HG02588 (cell line): ENCODE results near the gene SLC10A2.
"Not testable (repeated sequence)": the region's sequence is repeated elsewhere in the genome, so short reads cannot be mapped to it uniquely, and the experiment has no call there.

ENCODE experiments used
- ATAC-seq: cut with Tn5 transposase; IDR thresholded peaks from one replicate; pipeline ENCODE4 v1.9.1; 2021; ENCODE audit warnings: mild to moderate bottlenecking, moderate library complexity; ENCODE audit not compliant: unreplicated experiment

The SLC10A2 gene, protein sequence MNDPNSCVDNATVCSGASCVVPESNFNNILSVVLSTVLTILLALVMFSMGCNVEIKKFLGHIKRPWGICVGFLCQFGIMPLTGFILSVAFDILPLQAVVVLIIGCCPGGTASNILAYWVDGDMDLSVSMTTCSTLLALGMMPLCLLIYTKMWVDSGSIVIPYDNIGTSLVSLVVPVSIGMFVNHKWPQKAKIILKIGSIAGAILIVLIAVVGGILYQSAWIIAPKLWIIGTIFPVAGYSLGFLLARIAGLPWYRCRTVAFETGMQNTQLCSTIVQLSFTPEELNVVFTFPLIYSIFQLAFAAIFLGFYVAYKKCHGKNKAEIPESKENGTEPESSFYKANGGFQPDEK

DNA sequence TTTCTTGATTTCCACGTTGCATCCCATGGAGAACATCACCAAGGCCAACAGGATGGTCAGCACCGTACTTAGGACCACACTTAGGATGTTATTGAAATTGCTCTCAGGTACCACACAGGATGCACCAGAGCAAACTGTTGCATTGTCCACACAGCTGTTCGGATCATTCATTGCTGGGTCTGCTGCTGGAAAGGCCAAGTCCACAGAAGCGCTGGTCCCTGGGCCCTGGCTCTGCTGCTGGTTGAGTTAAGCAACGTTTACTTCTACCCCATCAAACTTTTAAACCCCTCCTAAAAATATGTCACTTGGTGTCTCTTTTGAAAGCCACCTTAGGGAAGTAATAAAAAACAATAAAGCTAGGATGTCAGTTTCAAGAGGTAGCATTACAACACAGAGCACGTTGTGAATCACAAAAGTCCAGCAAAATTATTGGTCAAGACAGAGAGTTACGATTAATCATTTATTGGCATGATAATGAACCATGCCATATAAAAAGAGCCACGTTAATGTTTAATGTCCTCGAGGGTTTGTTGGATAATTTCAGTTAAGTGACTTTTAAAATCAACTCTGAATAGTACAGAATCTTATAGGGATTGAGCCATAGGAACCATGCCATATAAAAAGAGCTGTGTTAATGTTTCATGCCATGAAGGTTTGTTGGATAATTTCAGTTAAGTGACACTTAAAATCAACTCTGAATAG is at the start of gene SLC10A2:
Gene SLC10A2 (minus strand): TSS at position 339 of the 702 bp plus-strand sequence. CDS start 168 bp downstream, at position 171.
- no peak for ATAC-seq

DNA sequence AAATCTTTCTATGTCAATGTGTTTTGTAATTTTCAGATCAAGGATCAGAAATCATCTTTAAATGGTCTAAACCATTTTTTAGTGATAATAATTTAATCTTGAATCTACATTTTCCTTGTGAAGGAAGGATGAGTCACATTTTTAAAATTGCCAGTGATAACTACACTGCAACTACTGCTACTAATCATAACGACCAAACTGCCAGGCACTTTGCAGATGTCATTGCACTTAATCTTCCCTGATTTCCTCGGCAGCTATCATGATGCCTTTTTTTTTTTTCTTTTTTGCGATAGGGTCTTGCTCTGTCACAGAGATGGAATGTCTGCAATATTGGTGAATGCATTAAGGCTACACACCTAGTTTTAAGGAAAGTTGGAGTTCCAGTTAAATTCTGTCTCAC is 41.4 kb upstream of the SLC10A2 start:
- ATAC-seq: no peak

DNA sequence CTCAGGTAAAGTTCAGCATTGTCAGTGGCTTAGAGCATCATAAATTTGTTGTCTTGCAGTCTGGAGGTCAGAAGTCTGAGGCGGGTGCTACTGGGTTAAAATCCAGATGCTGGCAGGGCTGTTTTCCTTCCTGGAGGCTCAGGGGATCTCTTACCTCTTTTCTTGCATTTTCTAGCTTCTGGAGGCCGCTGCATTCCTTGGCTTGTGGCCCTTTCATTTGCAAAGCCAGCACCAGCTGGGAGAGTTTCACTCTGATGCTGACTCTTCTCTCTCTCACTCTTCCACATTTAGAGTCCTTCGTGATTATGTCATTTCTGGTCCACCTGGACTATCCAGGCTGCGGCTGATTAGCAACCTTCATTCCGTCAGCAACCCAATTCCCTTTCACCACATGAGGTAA is 38.1 kb upstream of the SLC10A2 start:
- ATAC-seq: no peak

DNA sequence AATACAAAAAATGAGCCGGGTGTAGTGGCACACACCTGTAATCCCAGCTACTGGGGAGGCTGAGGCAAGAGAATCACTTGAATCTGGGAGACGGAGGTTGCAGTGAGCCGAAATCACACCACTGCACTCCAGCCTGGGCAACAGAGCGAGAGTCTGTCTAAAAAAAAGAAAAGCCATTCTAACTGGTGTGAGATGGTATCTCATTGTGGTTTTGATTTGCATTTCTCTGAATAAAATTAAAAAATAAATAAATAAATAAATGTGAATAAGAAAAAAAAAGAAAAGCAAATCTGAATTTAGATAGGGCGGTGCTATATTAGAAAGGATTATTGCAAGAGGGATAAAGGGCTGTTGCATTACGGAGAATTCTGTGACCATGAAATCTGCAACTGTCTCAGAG is 37.2 kb upstream of the SLC10A2 start:
- not testable (repeated sequence) for ATAC-seq

DNA sequence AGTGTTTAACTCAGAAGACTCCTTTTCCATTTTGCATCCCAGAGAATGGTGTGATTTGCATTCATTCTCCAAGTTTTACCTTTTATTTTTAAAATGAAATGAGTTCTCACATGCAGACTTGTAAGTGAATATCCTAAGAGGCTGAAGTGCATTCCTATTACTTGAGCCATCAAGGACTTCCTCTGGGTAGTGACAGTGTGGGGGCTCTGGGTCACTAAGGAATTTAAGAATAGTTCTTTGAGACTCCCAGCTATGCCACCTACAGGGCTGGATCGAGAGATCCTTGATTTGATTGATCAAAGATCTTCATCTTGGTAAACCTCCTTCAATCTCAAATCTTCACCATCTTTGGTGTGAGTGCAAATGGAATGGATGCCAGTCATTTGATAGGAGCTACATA is 36.3 kb upstream of the SLC10A2 start:
- ATAC-seq: no peak

DNA sequence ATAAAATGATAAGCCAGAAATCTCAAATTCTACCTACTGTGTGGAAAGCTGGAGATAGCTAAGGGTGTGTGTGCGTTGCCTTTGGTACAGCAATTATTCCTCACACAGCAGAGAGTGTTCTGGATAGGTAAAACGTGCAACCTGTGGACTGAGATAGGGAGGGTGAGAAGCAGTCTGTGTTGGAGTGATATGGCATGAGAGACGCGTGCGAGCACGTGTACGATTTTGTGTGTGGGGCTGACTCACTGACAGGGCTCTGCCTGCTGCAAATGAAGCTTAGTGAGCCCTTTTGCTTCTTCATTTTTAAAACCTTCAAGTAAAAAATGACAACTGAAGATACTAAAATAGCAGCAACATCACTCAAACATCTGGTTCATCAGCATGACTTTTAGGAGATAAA is 35.7 kb upstream of the SLC10A2 start:
- no peak for ATAC-seq

DNA sequence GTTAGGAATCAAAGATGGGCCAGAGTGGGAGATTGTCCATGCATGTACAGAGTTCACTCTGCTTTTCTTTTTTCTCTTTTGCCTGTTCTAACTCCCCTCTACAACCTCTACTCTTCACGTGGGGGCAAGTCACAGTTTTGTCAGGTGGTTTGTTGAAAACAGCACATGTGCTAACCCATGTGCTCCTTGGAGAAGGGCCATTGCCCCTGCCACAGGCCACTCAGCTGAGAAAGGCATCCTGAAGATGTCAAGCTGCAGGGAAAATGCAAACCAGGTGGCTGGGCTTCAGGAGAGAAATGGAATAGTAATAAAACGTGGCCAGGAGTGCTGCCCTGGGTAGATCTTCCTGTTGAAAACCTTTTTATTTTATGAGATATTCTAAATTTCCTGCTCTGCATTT is 35.3 kb upstream of the SLC10A2 start:
- ATAC-seq: no peak

DNA sequence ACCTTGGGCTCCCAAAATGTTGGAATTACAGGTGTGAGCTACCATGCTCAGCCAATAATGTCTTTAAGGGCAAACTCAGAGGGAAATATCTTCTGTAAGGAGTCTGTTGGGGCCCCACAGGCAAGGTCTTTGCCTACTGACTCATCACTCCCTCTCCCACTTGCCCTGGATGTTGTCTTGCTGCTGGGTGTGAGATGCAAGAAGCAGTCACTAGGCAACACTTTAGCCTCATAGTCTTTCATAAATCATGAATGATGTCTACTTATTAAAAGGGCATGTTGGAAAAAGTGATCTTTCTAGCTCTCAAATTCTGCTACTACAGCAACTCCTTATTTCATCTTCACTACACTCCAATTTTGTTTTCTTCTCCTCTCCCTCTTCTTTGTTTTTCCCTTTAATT is 34.6 kb upstream of the SLC10A2 start:
- no peak for ATAC-seq

DNA sequence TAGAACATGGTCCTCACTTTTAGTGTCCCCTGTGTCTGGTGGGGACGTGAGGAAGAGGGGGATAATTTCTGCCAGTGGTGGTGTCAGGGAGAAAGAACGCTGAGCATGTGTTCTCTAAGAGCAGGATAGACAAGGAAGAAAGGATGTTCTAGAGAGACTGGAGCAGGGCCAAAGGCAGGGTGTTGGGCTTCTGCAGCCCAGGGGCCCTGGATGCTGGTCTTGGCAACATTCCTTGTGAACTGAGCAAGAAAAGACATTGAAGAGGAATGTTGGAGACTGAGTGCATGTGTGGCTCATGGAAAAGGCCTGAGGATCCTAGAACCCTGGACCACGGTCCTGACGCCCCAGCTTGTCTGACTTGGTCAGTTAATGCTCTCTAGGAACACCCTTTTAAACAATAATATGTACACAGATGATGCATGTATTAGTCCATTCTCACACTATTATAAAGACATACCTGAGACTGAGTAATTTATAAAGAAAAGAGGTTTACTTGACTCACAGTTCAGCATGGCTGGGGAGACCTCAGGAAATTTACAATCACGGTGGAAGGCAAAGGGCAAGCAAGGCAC is 33.6 kb upstream of the SLC10A2 start:
- ATAC-seq: no peak

DNA sequence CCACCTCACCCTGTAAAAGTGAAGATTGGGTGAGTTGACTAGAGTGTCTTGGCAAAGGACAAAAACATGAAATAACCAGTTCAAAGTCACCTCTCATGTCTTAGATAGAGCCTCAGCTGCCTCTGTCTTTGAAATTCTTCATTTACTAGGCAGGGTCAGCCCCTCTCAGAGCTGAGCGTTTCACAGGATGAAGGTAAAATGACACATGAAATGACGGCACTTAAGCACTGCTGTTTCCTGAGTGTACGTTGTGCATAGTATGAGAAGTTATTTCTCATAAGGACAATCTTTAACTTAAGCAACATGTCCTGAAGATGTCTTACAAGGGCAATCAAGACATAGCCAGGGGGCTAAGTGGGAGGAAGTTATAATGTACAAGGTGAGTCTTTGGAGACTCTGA is 32.3 kb upstream of the SLC10A2 start:
- no peak for ATAC-seq

DNA sequence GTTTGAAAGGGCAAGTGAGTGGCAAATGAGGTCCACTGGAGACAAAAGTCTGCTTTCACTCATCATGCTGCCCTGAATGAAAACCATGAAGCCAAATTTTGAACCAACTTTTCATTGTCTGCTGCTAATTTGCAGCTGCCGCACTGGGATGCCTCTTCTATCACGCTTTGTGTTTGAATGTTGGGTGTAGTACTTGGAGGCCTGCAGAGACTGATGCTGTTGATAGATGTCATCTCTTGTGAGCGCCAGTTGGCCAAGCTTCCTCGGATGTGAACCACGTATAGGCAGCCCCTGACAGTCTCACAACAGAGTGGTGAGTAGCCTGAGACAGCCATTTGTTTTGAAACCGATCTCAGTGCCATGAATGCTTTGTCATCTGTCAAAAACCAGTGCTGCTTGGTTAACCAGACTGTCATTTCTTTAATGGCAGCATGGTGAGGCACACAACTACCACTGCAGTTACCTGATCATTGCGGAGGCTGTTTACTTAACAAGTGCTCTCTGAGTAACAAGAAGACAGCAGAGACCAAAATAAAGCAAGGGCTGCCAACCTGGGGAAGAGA is 31.2 kb upstream of the SLC10A2 start:
- no peak for ATAC-seq

DNA sequence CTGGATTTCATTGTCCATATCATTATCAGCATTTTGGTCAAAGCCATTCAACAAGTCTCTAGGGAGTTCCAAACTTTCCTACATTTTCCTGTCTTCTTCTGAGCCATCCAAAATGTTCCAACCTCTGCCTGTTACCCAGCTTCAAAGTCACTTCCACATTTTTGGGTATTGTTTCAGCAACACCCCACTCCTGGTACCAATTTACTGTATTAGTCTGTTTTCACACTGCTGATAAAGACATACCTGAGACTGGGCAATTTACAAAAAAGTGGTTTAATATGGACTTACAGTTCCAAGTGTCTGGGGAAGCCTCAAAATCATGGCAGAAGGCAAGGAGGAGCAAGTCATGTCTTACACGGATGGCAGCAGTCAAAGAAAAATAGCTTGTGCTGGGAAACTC is 27.4 kb upstream of the SLC10A2 start:
- ATAC-seq: not testable (repeated sequence)

DNA sequence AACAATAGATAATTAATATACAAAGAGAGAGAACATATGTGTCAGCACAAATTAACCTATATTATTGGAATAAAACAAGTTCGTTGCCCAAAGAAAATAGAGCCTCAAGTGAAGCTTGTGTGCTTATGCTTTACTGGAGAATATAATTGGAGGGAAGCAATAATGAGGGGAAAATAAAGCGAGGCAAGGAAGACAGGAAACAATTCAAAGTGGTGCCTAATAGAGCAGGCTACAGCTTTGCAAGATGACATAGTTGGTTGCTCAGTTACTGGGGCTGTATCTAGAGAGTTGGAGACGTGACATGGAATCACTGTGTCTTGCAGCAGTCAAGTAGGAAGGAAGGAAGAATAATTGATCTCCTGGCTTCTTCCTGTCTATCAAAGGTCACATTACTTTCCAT is 21.1 kb upstream of the SLC10A2 start:
- no peak for ATAC-seq

DNA sequence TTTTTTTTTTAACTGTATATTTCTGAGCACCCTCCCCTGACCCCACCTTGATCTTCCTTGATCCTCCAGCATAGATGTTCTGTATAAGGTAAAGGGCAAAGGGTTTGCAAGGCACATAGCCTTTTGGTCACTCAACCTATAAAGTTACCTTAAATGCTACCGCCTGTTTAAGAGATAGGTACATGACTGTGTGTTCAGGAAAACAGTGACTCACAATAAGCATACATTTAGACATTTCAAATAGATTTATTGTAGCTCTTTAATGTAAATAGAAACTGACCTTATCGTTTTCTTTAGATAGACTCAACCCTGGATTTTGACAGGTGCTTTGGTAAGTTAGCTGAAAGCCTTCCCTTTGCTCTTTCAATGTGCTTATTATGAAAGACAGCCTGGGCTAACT is 15.2 kb upstream of the SLC10A2 start:
- ATAC-seq: no peak

DNA sequence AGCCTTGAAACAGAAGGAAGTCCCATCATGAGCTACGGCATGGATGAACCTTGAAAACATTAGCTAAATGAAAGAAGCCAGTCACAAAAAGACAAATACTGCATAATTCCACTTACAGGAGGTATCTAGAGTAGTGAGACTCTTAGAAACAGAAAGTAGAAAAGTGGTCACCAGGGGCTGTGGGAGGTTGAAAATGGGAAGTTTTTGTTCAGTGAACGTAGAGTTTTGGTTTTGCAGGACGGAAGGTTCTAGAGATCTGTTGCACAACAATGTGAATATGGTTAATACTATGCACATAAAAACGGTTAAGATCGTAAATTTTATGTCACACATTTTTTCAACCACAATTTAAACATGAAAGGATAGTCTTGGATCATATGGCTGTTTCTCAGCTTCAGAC is 11.9 kb upstream of the SLC10A2 start:
- ATAC-seq: peak; percentile 98

DNA sequence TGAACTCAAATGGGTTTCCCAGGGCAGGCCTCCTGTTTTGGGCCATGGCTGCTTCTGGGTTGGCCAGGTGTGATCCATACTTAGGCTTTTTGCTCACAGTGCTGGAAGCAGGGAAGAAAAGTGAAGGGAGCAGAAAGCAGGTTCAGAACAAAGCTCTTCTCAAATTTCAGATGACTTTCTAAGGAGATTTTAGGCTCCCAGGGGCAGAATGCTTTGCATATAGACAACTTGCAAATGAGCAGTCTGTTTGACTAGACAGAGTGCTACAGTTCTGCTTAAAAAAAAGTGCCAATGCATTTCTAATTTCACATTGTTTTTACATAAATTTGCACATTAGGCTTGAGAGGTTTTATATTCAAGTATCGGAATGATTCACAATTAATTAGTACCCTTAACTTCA is 2.6 kb upstream of the SLC10A2 start:
- ATAC-seq: no peak

DNA sequence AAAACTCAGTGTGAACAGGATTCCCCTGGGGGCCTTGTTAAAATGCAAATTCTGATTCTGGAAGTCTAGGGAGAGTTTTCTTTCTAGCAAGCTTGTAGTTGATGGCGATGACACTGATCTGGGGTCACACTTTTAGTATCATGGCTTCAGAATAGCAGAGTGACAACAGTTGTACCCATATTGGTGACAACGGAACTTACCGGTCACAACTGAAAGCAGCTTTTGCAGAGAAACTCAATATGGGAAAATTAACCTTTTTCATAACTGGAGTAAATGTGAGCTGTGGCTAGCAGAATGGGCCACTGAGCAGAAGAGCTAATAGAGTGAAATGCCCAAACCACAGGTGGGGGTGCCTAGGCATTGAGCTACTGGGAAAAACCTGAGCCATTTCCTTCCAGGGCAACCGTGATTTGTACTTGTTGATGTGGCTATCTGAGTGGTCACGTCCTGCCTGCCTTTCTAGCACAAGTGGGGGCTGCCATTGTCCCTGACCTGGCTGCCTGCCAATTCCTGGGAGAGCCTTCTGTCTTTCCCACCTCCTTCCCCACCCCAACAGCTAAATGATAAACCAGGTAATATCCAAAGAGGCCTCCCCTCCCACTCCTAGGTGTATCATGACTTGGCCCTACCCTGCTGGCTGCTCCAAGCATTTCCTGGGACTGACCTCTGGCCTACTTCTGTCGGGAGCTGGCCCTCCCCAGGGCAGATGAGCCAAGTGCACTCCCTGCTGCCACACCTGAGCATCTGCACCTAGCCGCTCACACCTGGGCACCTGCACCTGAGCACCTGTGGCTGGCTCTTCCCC is 1.7 kb upstream of the SLC10A2 start:
- ATAC-seq: no peak

DNA sequence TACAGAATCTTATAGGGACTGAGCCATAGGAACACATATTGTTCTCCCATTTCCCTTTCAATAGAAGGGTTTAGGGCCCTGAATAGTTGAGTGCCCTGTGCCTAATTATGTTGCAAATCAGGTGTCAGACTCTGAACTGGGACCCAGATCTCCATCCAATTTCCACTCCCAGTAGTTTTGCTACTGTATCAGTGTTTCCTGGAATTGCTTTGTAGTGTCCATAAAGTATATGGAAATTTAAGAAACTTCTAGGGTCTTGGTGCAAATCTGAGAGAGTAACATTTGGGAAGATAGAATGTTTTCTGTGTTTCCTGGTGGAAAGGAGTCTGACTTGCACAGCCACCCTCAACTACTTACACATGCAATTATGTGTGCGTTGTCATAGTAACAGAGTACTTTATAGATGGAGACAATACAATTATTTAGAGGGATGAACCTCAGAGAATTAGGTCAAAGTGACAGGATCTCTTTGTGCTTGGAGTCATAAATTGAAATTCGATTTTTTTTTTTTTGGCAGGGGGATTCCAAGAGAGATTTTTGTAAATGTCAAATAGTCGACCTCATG is 646 bp upstream of the SLC10A2 start:
- ATAC-seq: no peak

DNA sequence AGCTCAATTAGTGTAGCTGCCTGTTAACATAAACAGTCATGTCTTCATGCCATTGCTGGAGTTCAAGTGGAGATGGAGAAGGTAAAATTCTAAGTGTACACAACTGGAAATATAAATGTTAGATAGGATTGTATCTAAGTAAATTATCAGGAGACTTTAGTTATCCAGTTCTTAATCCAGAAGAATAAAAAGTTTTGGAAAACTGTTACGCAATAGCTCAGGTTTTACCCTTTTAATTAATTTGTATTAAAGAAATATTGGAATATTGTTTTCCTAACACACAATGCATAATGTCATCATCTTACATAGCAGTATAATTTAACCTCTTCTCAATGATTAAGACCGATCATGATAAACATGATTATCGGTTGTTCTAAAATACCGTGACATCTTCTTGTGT is 2.8 kb downstream of the SLC10A2 start:
- ATAC-seq: no peak

DNA sequence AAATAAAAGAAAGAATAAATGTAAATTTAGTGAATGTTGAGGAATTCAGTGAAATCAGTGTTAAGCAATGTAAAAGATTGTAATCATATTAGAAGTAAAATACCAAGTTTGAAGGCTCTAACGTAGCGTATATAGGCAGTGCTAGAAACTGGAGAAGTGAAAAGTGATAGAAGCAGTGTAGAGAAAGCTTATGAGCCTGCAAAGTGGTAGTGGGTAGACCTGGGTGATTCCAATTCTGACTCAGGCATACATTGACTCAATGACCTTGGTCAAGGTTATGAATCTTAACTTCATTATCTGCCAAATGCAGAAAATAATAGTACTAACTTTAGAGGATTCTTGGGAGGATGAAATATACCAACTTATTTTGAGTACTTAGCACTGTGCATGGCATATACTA is 4.1 kb downstream of the SLC10A2 start:
- no peak for ATAC-seq

DNA sequence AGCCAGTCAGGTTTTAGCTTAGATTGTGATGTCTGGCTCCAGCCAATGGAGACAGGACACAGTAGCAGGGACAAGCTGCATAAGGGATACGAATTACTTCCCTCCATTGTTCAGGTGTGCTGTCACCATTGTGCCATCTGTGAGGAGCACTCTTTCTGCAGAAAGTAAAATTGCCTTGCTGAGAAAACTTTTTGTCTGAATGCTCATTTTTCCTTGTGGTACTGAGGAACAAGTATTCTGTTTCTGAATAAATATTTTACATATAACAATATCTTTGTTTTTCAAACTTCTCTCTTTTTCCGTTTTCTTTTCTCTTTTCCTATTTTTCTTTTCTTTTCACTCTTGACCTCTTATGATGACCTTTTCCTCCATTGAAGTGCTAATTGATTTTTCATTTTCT is 10.2 kb downstream of the SLC10A2 start:
- ATAC-seq: no peak
